Right lobe of liver (tissue), 4 donors: ENCODE results near the gene ITGA2.

Experiments
- POLR2A ChIP-seq: fragments of 450-650 bp; IDR thresholded peaks from one replicate; pipeline ENCODE4 v1.6.1; 2017; ENCODE audit warnings: antibody characterized with exemption, mild to moderate bottlenecking
- TF ChIP-seq, protein P1 (sequence below), 4 donors: fragments of 200-600 bp in 3 of 4; fragments of 450-650 bp in 1 of 4; IDR thresholded peaks; one replicate each; pipeline versions ENCODE4 v1.5.1 to v1.8.0; 2016 to 2022; ENCODE audit warnings: antibody characterized with exemption in 4 of 4, mild to moderate bottlenecking in 2 of 4
- donor health status: DM: no; HTN: no; CAD: no.
- donor health status: DM: no; HTN: no; CAD: no.
- donor health status: DM: no; HTN: yes; CAD: no.

DNA sequence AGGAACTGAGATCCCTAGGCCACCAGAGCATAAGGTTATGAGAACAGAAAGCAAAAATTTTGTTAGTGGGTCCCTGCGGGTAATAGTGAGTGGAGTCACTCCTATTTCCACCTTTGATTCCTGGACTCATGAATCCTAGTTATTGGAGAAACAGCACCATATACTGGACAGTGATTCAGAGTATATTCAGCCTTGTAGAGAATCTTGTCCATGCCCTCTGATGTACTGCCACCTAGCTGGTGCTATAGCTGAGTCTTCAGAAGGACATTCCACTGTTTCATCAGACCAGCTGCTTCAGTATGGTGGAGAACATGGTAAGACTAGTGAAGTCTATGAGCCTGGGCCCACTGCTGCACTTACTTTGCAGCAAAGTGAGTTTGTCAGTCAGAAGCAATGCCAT is 25.0 kb upstream of the ITGA2 start:
- TF ChIP-seq, protein P1, sequence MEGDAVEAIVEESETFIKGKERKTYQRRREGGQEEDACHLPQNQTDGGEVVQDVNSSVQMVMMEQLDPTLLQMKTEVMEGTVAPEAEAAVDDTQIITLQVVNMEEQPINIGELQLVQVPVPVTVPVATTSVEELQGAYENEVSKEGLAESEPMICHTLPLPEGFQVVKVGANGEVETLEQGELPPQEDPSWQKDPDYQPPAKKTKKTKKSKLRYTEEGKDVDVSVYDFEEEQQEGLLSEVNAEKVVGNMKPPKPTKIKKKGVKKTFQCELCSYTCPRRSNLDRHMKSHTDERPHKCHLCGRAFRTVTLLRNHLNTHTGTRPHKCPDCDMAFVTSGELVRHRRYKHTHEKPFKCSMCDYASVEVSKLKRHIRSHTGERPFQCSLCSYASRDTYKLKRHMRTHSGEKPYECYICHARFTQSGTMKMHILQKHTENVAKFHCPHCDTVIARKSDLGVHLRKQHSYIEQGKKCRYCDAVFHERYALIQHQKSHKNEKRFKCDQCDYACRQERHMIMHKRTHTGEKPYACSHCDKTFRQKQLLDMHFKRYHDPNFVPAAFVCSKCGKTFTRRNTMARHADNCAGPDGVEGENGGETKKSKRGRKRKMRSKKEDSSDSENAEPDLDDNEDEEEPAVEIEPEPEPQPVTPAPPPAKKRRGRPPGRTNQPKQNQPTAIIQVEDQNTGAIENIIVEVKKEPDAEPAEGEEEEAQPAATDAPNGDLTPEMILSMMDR (IDR thresholded peaks at IDR 0.05), result peak in 2 of 4 donors; percentile 10 to 15
- TF ChIP-seq POLR2A, result no peak
